OCI-LY1 (cell line): ENCODE data around the gene SAP130.

Experiments
- H2AFZ ChIP-seq: fragments of 200-600 bp; sonication (generic), shearing (Covaris generic); 2 replicates; pipeline ENCODE4 v1.6.0; 2014; ENCODE audit warnings: antibody characterized with exemption, mild to moderate bottlenecking, low read length
- H3F3A ChIP-seq: fragments of 200-600 bp; sonication (generic), shearing (Covaris generic); 2 replicates; pipeline ENCODE4 v1.6.0; 2014; ENCODE audit warnings: mild to moderate bottlenecking, antibody characterized with exemption, low read length, moderate library complexity; ENCODE audit not compliant: insufficient read depth
- H3K27ac ChIP-seq: fragments of 200-600 bp; sonication (generic); 2 replicates; pipeline ENCODE4 v1.5.1; 2014; ENCODE audit warnings: low read length, mixed run types, mild to moderate bottlenecking, low read depth; ENCODE audit not compliant: poor library complexity, severe bottlenecking
- H3K27me3 ChIP-seq: fragments of 200-600 bp; sonication (generic); 2 replicates; pipeline ENCODE4 v1.6.0; 2014; ENCODE audit warnings: antibody characterized with exemption, mild to moderate bottlenecking, low read length, moderate library complexity; ENCODE audit not compliant: insufficient read depth
- H3K36me3 ChIP-seq: fragments of 200-600 bp; sonication (generic); 2 replicates; pipeline ENCODE4 v1.6.1; 2014; ENCODE audit warnings: mild to moderate bottlenecking, antibody characterized with exemption, low read length, moderate library complexity, mixed read lengths; ENCODE audit not compliant: insufficient read depth
- H3K4me1 ChIP-seq: fragments of 200-600 bp; sonication (generic); 2 replicates; pipeline ENCODE4 v1.5.1; 2014; ENCODE audit warnings: mild to moderate bottlenecking, low read length, moderate library complexity; ENCODE audit not compliant: insufficient read depth, severe bottlenecking
- H3K4me2 ChIP-seq: fragments of 200-600 bp; sonication (generic), shearing (Covaris generic); 2 replicates; pipeline ENCODE4 v1.6.1; 2014; ENCODE audit warnings: low read length
- H3K4me3 ChIP-seq: fragments of 200-600 bp; sonication (generic); 2 replicates; pipeline ENCODE4 v1.5.1; 2014; ENCODE audit warnings: low read length, low read depth, mild to moderate bottlenecking, mixed read lengths; ENCODE audit not compliant: poor library complexity, severe bottlenecking
- H3K79me2 ChIP-seq: fragments of 200-600 bp; shearing (Covaris generic); 2 replicates; pipeline ENCODE4 v1.6.1; 2016; ENCODE audit warnings: mixed run types, low read length, mixed read lengths; ENCODE audit not compliant: insufficient read depth
- H3K9ac ChIP-seq: fragments of 200-600 bp; sonication (generic), shearing (Covaris generic); 2 replicates; pipeline ENCODE4 v1.6.1; 2014; ENCODE audit warnings: mild to moderate bottlenecking, low read length, mixed read lengths
- H3K9me2 ChIP-seq: fragments of 200-600 bp; sonication (generic), shearing (Covaris generic); 2 replicates; pipeline ENCODE4 v1.6.1; 2014; ENCODE audit warnings: low read depth, mild to moderate bottlenecking, low read length, mixed read lengths
- H3K9me3 ChIP-seq: fragments of 200-600 bp; shearing (Covaris generic); 2 replicates; pipeline ENCODE4 v1.6.1; 2014; ENCODE audit warnings: low read length, mixed read lengths
- H4K20me1 ChIP-seq: fragments of 200-600 bp; sonication (generic), shearing (Covaris generic); 2 replicates; pipeline ENCODE4 v1.6.0; 2016; ENCODE audit warnings: mild to moderate bottlenecking, low read length; ENCODE audit not compliant: insufficient read depth
- EZH2 ChIP-seq: fragments of 200-600 bp; sonication (generic), shearing (Covaris generic); IDR thresholded peaks from 2 replicates; pipeline ENCODE4 v1.8.0; 2017; ENCODE audit warnings: borderline replicate concordance, mixed run types, mild to moderate bottlenecking, antibody characterized with exemption, low read length, moderate library complexity, mixed read lengths
- TF ChIP-seq, protein P1 (sequence below): fragments of 200-600 bp; sonication (generic), shearing (Covaris generic); IDR thresholded peaks from 2 replicates; pipeline ENCODE4 v1.5.1; 2017; ENCODE audit warnings: mild to moderate bottlenecking, antibody characterized with exemption, low read length, moderate library complexity, mixed read lengths

SAP130 gene

DNA sequence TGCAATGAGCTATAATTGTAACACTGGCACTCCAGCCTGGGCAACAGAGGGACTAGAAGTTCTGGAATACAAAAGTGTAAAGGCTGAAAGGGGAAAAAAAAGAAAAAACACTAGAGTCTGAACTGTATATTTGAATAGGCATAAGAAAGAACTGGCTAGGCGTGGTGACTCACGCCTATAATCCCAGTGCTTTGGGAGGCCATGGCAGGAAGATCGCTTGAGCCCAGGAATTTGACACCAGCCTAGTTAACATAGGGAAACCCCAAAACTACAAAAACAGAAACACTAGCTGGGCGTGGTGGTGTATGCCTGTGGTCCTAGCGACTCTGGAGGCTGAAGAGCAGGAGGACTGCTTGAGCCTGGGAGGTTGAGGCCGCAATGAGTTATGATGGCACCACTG lies 70.6 kb downstream of the SAP130 start:
- no peak overlapping the region for H3K4me2 ChIP-seq
- no peak overlapping the region for H2AFZ ChIP-seq
- no peaks in the 10 kb centered on the region for H3K79me2 ChIP-seq
- TF ChIP-seq, protein P1, sequence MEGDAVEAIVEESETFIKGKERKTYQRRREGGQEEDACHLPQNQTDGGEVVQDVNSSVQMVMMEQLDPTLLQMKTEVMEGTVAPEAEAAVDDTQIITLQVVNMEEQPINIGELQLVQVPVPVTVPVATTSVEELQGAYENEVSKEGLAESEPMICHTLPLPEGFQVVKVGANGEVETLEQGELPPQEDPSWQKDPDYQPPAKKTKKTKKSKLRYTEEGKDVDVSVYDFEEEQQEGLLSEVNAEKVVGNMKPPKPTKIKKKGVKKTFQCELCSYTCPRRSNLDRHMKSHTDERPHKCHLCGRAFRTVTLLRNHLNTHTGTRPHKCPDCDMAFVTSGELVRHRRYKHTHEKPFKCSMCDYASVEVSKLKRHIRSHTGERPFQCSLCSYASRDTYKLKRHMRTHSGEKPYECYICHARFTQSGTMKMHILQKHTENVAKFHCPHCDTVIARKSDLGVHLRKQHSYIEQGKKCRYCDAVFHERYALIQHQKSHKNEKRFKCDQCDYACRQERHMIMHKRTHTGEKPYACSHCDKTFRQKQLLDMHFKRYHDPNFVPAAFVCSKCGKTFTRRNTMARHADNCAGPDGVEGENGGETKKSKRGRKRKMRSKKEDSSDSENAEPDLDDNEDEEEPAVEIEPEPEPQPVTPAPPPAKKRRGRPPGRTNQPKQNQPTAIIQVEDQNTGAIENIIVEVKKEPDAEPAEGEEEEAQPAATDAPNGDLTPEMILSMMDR, result no peak
- TF ChIP-seq EZH2, result no peak
- no peaks in the 10 kb centered on the region for H3K9me2 ChIP-seq
- H3K27me3 ChIP-seq, result no peaks in the 10 kb centered on the region
- H4K20me1 ChIP-seq, result no peaks in the 10 kb centered on the region
- H3K27ac ChIP-seq, result no peak overlapping the region
- no peaks in the 10 kb centered on the region for H3K9me3 ChIP-seq
- no peak overlapping the region for H3K4me3 ChIP-seq
- H3K4me1 ChIP-seq, result no peaks in the 10 kb centered on the region
- peaks cover 45% of the 10 kb centered on the region for H3K36me3 ChIP-seq
- no peak overlapping the region for H3K9ac ChIP-seq
- no peaks in the 10 kb centered on the region for H3F3A ChIP-seq

- Histone ChIP-seq H4K20me1 (no peaks in the 10 kb centered on the region), H3K4me1 (no peaks in the 10 kb centered on the region), H3K4me2 (no peak overlapping the region), H3K27ac (no peak overlapping the region), H3K9me3 (no peaks in the 10 kb centered on the region), H3K36me3 (peaks cover 58% of the 10 kb centered on the region), H3K27me3 (no peaks in the 10 kb centered on the region), H3F3A (no peaks in the 10 kb centered on the region), H3K9me2 (no peaks in the 10 kb centered on the region), H2AFZ (no peak overlapping the region), H3K9ac (no peak overlapping the region), H3K79me2 (no peaks in the 10 kb centered on the region), H3K4me3 (no peak overlapping the region)
- TF ChIP-seq EZH2, result no peak
- TF ChIP-seq, protein P1, result no peak
These were observed 73.0 kb downstream of the SAP130 start for GRCh38 chr2:127954857-127955256.

DNA sequence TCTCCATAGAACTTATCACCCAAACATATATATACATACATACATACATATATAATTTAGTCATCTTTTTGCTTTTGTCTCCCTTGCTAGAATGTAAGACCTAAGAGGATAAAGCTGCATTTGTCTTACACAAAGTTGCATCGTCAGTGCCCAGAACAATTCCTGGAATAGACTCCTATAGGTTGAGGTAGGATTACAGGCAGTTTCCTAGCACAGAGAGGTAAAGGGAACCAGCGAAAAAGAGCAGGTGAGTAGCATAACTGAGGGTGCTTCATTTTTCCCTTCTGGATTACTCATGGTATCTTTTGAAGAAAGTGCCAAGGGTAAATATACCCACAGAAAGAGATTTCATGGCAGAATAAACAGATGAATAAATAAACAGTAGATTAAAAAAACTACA lies 74.0 kb downstream of the SAP130 start:
- TF ChIP-seq EZH2, result no peak
- TF ChIP-seq, protein P1, result no peak
- Histone ChIP-seq H3K4me3 (no peak overlapping the region), H3K79me2 (no peaks in the 10 kb centered on the region), H3F3A (no peaks in the 10 kb centered on the region; the same call in 1 of the 2 replicates), H3K36me3 (peaks cover 62% of the 10 kb centered on the region), H3K9me3 (no peaks in the 10 kb centered on the region), H4K20me1 (no peaks in the 10 kb centered on the region), H3K9ac (no peak overlapping the region), H3K9me2 (no peaks in the 10 kb centered on the region), H3K4me2 (no peak overlapping the region), H2AFZ (no peak overlapping the region), H3K27ac (no peak overlapping the region), H3K27me3 (no peaks in the 10 kb centered on the region), H3K4me1 (no peaks in the 10 kb centered on the region)
